Panc1 (cell line): ENCODE data around the gene COPB1.

Source experiments
- POLR2AphosphoS5 ChIP-seq: IDR thresholded peaks from 2 replicates; pipeline ENCODE4 v1.6.1; 2012; ENCODE audit warnings: mild to moderate bottlenecking, low read depth, low read length, moderate library complexity
- TF ChIP-seq, protein P1 (sequence below): fragments of 450-650 bp; IDR thresholded peaks from 2 replicates; pipeline ENCODE4 v1.5.1; 2017; ENCODE audit warnings: mild to moderate bottlenecking
- TF ChIP-seq, protein P2 (sequence below), 2 experiments: IDR thresholded peaks; 2 replicates each; pipeline ENCODE4 v1.6.1; 2011 to 2012; ENCODE audit warnings: low read depth in 2 of 2, control low read depth in 1 of 2, low read length in 1 of 2, mild to moderate bottlenecking in 1 of 2, moderate library complexity in 1 of 2; ENCODE audit not compliant: insufficient read depth in 1 of 2

DNA sequence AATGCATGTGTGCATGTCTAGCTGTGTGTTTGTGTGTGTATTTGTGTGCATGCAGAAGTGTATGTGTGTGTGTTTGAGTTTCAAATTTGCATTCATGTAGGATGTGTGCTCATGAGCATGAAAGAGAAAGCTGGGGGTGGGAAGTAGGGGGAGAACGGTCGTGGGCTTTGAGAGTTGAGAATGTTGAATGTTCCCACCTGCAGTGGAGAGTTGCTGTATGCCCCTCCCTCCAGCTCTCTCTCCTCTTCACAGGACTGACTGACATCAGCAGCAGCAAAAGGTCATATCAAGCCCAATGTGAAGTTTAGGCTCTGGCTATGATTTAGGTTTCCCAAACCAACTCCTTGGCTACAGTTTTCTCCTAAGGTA, 76.8 kb downstream of the COPB1 start:
- TF ChIP-seq, protein P1, sequence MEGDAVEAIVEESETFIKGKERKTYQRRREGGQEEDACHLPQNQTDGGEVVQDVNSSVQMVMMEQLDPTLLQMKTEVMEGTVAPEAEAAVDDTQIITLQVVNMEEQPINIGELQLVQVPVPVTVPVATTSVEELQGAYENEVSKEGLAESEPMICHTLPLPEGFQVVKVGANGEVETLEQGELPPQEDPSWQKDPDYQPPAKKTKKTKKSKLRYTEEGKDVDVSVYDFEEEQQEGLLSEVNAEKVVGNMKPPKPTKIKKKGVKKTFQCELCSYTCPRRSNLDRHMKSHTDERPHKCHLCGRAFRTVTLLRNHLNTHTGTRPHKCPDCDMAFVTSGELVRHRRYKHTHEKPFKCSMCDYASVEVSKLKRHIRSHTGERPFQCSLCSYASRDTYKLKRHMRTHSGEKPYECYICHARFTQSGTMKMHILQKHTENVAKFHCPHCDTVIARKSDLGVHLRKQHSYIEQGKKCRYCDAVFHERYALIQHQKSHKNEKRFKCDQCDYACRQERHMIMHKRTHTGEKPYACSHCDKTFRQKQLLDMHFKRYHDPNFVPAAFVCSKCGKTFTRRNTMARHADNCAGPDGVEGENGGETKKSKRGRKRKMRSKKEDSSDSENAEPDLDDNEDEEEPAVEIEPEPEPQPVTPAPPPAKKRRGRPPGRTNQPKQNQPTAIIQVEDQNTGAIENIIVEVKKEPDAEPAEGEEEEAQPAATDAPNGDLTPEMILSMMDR, result no peak
- TF ChIP-seq, protein P2, sequence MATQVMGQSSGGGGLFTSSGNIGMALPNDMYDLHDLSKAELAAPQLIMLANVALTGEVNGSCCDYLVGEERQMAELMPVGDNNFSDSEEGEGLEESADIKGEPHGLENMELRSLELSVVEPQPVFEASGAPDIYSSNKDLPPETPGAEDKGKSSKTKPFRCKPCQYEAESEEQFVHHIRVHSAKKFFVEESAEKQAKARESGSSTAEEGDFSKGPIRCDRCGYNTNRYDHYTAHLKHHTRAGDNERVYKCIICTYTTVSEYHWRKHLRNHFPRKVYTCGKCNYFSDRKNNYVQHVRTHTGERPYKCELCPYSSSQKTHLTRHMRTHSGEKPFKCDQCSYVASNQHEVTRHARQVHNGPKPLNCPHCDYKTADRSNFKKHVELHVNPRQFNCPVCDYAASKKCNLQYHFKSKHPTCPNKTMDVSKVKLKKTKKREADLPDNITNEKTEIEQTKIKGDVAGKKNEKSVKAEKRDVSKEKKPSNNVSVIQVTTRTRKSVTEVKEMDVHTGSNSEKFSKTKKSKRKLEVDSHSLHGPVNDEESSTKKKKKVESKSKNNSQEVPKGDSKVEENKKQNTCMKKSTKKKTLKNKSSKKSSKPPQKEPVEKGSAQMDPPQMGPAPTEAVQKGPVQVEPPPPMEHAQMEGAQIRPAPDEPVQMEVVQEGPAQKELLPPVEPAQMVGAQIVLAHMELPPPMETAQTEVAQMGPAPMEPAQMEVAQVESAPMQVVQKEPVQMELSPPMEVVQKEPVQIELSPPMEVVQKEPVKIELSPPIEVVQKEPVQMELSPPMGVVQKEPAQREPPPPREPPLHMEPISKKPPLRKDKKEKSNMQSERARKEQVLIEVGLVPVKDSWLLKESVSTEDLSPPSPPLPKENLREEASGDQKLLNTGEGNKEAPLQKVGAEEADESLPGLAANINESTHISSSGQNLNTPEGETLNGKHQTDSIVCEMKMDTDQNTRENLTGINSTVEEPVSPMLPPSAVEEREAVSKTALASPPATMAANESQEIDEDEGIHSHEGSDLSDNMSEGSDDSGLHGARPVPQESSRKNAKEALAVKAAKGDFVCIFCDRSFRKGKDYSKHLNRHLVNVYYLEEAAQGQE (IDR thresholded peaks at IDR 0.05; ENCODE audit: insufficient read depth in 1 of 2, low read depth in 2 of 2, low read length in 1 of 2), result no peak
- TF ChIP-seq POLR2AphosphoS5, result no peak
